GM19351 (cell line): Measurements from ENCODE around the gene GALNT7.
A peak's percentile ranks its signal among the peaks of the same experiment; 100 is the strongest.
"Not testable (repeated sequence)": the region's sequence is repeated elsewhere in the genome, so short reads cannot be mapped to it uniquely, and the experiment has no call there.

Experiments
- ATAC-seq: cut with Tn5 transposase; IDR thresholded peaks from one replicate; pipeline ENCODE4 v1.9.1; 2021; ENCODE audit warnings: mild to moderate bottlenecking, moderate library complexity; ENCODE audit not compliant: unreplicated experiment

GALNT7 gene

GRCh38 chr4:173168396-173169177, at the start of gene GALNT7:
Gene GALNT7 (plus strand): TSS chr4:173168811. CDS start chr4:173168836, 25 bp downstream.
- peak; percentile 30 for ATAC-seq

GRCh38 chr4:173118819-173119218, 49.8 kb upstream of the GALNT7 start:
- not testable (repeated sequence) for ATAC-seq

DNA sequence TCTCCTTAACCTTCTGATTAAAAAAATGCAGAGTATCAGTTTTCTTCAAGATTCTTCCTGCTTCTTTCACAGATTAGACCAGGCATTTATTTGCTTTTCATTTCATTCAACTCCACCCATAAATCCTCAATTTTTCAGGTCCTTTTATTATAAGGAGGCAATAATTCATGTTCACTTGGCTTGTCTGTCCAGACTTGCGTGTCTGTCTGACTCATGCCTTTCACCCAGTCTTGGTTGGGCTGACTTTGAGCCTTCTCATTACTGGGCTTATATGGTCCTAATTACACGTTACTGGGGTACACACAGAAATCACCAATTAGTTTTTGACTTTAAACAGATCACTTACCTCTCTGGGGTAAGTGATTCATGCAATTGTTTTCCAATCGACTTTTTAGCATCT, 48.8 kb upstream of the GALNT7 start:
- no peak for ATAC-seq

GRCh38 chr4:173121076-173121561, 47.5 kb upstream of the GALNT7 start:
- peak; percentile 88 for ATAC-seq

GRCh38 chr4:173124209-173124865, 44.3 kb upstream of the GALNT7 start:
- ATAC-seq, result no peak

DNA sequence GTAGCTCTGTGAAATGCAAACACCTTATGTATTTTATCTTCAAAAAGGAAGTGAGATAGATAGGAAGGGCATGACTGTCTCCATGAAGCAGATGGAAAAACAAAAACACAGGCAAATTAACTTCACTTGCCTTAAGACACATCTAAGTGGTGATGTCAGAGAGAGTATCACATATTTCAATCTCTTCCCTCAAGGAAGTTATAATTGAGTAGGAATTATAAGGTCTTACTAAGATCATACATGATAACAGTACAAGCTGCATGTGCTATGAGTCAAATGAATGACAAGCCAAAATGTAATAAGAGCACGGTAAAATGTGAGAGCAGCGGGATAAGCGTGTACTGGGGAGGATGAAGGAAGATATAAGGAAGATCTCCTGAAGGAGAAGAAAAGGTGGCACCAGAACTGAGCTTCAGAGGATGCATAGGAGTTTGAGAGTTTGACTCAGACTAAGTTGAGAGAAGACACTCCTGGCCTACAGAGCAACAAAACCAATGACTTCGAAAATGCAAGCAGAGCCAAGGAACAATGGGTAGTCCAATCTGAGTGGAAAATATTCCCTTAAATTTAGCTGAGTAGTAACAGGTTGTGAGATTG, 43.3 kb upstream of the GALNT7 start:
- ATAC-seq, result no peak

DNA sequence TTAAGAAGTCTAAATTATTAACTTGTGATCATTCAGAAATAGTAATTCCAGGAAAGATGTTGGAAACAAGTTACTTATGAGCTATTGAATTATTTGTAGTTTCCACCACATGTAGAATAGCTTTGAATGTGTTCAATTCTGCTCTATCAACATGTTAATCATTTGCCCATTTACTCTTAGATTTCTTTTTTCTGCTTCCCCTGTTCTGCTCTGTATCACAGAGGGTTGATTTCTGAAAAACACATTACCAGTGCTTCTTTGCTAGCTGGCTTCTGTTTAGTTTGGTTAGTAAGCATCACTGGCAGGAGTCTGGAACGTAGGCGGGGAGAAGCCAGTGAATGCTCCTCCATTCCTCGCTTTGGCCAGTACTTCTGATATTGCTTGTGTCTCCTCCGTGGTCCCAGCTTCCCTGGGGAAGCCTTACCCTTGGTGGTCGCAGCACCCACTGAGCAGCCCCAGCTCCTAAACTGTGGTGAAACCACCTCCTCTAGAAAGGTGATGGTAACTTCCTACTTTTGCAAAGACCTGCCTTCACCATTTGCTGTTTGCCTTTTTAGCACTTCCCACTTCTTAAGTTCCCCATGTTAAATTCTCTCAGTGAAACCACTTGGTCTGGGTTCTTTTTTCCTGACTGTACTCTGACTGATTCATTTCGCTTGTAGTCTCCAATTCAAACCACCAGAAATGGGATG, 40.3 kb upstream of the GALNT7 start:
- no peak for ATAC-seq

DNA sequence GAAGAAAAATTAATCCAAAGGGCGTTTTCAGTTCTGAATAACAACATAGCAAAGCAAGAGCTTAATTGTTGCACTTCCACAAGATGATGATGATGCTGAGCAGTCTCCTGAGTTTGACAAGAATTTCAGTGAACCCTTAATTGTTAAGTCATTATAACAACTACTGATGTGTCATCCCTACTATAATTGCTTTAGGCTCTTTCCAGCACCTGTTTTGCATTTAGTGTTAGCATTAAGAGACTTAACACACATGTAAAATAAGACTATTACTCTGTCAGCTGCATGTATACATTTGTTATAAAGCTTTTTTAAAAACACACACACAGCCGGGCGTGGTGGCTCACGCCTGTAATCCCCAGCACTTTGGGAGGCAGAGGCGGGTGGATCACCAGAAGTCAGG, 37.9 kb upstream of the GALNT7 start:
- no peak for ATAC-seq

DNA sequence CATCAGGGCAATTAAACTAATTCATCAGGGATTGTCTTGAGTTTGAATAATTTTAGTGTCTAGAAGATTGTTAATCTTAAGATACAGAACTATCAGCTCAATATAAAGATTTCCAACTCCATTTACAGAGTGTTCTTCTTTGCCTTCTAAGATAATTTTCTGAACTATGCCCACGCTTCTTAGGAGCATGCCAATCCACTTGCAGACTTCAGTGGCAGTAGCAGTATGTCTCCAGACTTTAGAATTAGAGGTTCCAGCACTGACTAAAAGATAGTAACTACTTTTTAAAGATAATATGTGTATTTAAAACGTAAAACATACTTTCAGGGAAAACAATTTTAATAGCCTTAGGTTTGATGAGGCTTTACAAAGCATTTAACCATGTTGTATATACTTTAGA, 34.2 kb upstream of the GALNT7 start:
- ATAC-seq, result no peak

- ATAC-seq, result no peak
Observed at GRCh38 chr4:173135241-173135847, 33.3 kb upstream of the GALNT7 start.

GRCh38 chr4:173138624-173139023, 30.0 kb upstream of the GALNT7 start:
- no peak for ATAC-seq

- ATAC-seq, result no peak
Observed at GRCh38 chr4:173139561-173139960, 29.1 kb upstream of the GALNT7 start.

DNA sequence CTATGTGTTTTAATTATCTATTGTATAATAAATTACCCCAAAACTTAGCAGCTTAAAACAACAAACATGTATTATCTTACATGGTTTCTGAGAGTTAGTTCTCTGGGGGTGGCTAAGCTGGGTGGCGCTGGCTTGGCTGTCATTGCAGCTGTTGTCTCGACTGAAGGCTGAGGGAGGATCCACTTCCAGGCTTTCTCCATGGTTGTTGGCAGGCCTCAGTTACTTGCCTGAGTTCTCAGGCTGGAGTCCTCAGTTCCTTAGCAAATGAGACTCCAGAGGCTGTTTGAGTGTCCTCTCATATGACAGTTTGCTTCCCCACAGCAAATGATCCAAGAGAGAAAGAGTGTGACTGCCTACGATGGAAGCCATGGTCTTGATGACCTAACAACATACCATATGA, 23.5 kb upstream of the GALNT7 start:
- no peak for ATAC-seq

DNA sequence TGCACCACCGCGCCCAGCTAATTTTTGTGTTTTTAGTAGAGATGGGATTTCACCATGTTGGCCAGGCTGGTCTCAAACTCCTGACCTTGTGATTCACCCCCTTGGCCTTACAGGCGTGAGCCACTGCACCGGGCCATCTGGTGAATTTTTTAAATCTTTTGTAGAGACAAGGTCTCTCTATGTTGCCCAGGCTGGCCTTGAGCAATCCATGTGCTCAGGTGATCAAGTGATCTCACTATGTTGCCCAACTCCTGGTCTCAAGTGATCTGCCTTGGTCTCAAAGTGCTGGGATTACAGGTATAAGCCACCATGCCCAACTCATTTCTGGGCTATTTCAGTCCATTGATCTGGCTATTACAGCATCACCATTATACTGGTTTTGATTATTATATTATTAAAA, 22.2 kb upstream of the GALNT7 start:
- ATAC-seq, result no peak

DNA sequence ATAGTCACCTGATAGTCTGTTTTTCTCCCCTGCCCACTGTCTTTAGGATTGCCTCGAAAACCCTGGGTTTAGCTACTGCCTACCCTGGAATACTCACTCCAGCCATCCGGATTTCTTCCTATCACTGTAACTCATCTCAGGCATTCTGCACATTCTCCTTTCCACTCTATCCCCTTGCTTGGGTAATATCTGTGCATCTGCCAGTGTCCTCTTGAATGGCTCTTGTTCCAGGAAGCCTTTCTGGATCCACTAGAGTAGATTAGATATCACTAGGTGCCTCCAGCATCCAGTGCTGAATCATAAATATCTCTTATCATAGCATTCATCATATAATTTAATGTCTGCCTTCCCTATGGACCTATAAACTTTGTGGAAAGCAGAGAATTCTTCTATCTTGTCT, 17.1 kb upstream of the GALNT7 start:
- no peak for ATAC-seq

DNA sequence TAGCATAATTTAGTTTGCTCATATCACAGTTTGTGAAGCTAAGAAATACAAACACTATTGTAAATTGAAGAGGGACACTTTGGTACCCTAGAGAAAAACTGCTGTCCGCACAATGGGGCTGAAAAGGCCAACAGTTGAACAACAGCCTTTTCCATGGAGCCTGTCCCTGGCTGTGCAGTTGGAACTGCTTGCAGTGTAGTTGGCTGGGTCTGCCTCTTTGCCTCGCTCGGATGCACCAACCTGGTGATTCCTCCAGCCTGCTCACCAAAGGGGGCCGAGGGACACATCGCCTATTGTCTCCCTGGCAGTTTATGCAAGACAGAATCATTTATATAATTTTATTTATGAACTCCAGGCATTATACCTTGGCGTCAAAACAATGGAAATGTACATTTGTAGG, 16.5 kb upstream of the GALNT7 start:
- no peak for ATAC-seq

GRCh38 chr4:173153445-173153844, 15.2 kb upstream of the GALNT7 start:
- ATAC-seq, result no peak

DNA sequence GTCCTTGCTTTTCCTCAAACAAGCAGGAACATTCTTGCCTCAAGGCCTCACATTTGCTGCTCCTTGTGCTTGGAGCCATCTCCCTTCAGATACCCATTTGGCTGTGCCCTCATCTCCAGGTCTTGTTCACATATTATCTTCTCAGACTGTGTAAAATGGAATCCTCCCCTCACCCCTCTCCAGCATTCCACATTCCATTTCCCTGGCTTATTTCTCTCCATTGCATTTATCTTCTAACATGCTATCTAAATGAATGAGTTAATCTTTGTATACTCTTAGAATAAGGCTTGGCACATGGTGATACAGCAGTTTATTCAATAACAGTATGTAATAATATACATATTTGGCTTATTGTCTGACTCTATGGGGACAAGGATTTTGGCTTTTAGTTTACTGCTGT, 8.8 kb upstream of the GALNT7 start:
- ATAC-seq, result no peak

DNA sequence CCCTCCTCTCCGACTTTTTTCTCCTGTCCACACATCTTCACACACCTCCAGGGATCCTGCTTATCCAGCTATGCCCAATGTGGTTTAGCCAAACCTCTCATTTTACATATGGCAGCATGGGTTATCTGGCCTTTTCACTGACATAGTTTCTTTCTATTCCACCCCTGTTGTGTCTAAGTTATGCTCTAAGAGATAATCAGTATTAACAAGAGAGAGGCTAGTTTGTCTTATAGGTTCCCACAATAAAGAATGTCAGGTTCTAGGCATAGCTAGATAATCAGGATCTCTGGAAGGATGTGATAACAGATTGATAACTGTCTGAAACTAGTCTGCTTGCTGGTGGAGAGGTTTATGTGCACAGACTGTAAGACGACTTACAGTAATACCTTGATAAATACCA, 7.7 kb upstream of the GALNT7 start:
- ATAC-seq, result no peak

GRCh38 chr4:173161311-173161710, 7.3 kb upstream of the GALNT7 start:
- no peak for ATAC-seq

GRCh38 chr4:173165706-173166105, 2.9 kb upstream of the GALNT7 start:
- ATAC-seq, result no peak
